Thyroid gland (tissue), 4 donors: Measurements from ENCODE around the gene WDR86. TPM values are rescaled to one million over a fixed set of nuclear protein-coding genes. Genes with fewer than 3 reads are reported as not detected.

Source experiments
- DNase-seq, 2 donors: peaks; one replicate each; pipeline ENCODE4 v3.0.0-alpha.2; 2019
- H3K27ac ChIP-seq, 3 donors: fragments of 200-600 bp; sonication (generic); 1 replicate in 2 of 3; 2 replicates in 1 of 3; pipeline ENCODE4 v1.5.1; 2016 to 2019; ENCODE audit warnings: mild to moderate bottlenecking in 1 of 3, moderate library complexity in 1 of 3
- H3K27me3 ChIP-seq: fragments of 200-600 bp; sonication (generic); one replicate; pipeline ENCODE4 v1.5.1; 2019
- H3K36me3 ChIP-seq, 2 donors: fragments of 200-600 bp; sonication (generic); one replicate each; pipeline ENCODE4 v1.5.1; 2016 to 2019
- H3K4me1 ChIP-seq, 2 donors: fragments of 200-600 bp; sonication (generic); one replicate each; pipeline ENCODE4 v1.5.1; 2017 to 2019
- H3K4me3 ChIP-seq, 3 donors: fragments of 200-600 bp; sonication (generic); replicated peaks in 1 of 3; 1 replicate in 2 of 3; 2 replicates in 1 of 3; pipeline ENCODE4 v1.5.1; 2016; ENCODE audit warnings: mild to moderate bottlenecking in 1 of 3
- H3K9me3 ChIP-seq: fragments of 200-600 bp; sonication (generic); one replicate; pipeline ENCODE4 v1.5.1; 2017
- POLR2A ChIP-seq, 2 donors: fragments of 450-650 bp; IDR thresholded peaks; one replicate each; pipeline ENCODE4 v1.6.1; 2017; ENCODE audit warnings: antibody characterized with exemption in 2 of 2, mild to moderate bottlenecking in 2 of 2, moderate library complexity in 1 of 2
- WGBS, 2 donors: methylation state at CpG; one replicate each; pipeline ENCODE4 v1.1.5; 2017; 5-methylcytosine and 5-hydroxymethylcytosine counted together
- intact Hi-C: fragments of 100-400 bp; cut with DNase I; formaldehyde crosslinking; loops from one replicate; pipeline ENCODE4 v1.15.1; 2023
- total RNA-seq, 4 donors: library from RNA; depleted of rRNA; stranded (reverse); fragments of >200 nt; gene quantifications; one replicate each; pipeline ENCODE4 v1.2.3, GENCODE V29; 2016
- TF ChIP-seq, protein P1 (sequence below), 6 experiments: fragments of 200-600 bp in 3 of 6; fragments of 450-650 bp in 3 of 6; sonication (generic) in 3 of 6; IDR thresholded peaks; one replicate each; pipeline ENCODE4 v1.5.1; 2016 to 2019; ENCODE audit warnings: antibody characterized with exemption in 6 of 6, mild to moderate bottlenecking in 2 of 6, inconsistent platforms in 1 of 6, moderate library complexity in 1 of 6

The WDR86 gene
- total RNA-seq, 4 donors from 2014 or later, result 99.5 to 203 (median 142) TPM

DNA sequence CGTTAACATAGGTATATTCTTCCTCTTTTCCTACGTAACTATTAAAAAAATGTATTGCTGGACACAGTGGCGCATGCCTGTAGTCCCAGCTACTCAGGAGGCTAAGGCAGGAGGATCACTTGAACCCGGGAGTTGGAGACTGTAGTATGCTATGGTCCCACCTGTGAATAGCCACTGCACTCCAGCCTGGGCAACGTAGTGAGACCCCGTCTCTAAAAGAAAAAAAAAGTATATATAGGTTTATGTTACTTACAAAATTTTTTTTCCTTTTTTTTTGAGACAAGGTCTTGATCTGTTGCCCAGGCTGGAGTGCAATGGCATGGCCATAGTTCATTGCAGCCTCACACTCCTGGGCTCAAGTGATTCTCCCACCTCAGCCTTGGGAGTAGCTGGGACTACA lies 62.6 kb downstream of the WDR86 start:
- peaks cover 20 to 26% of the 10 kb centered on the region in 2 donors for H3K4me1 ChIP-seq
- DNase-seq, result no peak
- TF ChIP-seq, protein P1, sequence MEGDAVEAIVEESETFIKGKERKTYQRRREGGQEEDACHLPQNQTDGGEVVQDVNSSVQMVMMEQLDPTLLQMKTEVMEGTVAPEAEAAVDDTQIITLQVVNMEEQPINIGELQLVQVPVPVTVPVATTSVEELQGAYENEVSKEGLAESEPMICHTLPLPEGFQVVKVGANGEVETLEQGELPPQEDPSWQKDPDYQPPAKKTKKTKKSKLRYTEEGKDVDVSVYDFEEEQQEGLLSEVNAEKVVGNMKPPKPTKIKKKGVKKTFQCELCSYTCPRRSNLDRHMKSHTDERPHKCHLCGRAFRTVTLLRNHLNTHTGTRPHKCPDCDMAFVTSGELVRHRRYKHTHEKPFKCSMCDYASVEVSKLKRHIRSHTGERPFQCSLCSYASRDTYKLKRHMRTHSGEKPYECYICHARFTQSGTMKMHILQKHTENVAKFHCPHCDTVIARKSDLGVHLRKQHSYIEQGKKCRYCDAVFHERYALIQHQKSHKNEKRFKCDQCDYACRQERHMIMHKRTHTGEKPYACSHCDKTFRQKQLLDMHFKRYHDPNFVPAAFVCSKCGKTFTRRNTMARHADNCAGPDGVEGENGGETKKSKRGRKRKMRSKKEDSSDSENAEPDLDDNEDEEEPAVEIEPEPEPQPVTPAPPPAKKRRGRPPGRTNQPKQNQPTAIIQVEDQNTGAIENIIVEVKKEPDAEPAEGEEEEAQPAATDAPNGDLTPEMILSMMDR (IDR thresholded peaks at IDR 0.05), result no peak
- no peak for TF ChIP-seq POLR2A (IDR thresholded peaks at IDR 0.05)
- whole genome bisulfite sequencing, 2 donors, result 95 to 98% methylated on average over 6 of the region's 6 CpGs
- H3K36me3 ChIP-seq, result peaks cover 16 to 27% of the 10 kb centered on the region in 2 donors
- no peaks in the 10 kb centered on the region for H3K27me3 ChIP-seq
- no peaks in the 10 kb centered on the region for H3K9me3 ChIP-seq
- intact Hi-C loops, result no loop called here
- no peak overlapping the region for H3K27ac ChIP-seq
- no peak overlapping the region for H3K4me3 ChIP-seq

DNA sequence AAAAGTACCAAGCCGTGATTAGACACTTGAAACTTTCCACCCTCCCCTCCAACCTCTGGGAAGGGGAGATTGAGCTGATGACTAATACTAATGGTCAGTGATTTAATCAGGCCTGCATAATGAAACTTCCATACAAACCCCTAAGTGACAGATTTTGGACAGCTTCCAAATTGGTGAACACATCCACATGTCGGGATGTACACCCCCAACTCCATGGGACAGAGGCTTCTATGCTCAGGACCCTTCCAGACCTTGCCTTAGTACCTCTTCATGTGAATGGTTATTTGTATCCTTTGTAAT lies 63.4 kb downstream of the WDR86 start:
- H3K4me3 ChIP-seq, result no peak overlapping the region

DNA sequence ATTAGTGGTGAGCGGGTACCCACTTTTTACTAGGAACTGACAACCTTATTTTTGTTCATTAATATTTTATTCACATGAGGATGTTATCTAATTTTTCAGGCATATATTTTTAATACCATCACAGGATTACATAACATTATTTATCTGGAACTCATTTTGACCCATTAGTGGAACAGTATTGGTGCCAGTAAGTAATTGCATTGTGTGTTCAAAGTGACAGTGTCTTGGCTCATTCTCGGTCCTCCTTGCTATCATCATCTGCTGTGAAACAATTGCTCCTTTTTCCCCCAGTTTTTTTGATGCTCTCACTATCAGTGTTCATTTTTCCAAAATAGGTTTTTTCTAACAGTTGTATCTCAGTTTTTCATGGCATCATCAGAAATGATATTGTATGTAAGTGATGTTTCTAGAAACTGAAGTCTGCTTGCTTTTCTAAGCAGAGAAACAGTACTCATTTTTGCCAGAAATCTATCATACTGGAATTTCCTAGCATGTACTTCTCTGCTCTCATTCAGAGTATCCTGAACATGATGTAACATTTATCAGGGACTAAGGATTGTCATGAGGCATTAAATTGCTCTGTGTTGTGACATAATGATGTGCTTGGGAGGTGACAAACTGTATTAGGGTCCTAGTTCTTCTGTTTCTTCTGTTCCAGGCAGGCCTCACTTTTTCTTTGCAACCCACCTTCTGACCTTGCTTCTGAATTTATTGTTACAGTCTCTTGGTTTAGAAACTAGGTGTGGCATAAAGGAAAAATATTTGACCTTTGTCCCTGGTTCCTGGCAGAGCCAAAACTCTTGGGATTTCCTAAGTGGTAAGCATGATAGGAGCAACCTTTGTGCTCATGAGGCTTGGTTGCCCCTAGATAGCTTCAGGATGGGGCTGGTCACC lies 64.0 kb downstream of the WDR86 start:
- no peak for DNase-seq
- no peaks in the 10 kb centered on the region for H3K9me3 ChIP-seq
- H3K4me3 ChIP-seq, result no peak overlapping the region
- WGBS, 2 donors, result 89 to 93% methylated on average over 2 of the region's 2 CpGs
- H3K4me1 ChIP-seq, result peaks cover 22 to 24% of the 10 kb centered on the region in 2 donors
- H3K36me3 ChIP-seq, result peaks cover 6 to 15% of the 10 kb centered on the region in 2 donors
- no peaks in the 10 kb centered on the region for H3K27me3 ChIP-seq
- TF ChIP-seq, protein P1 (IDR thresholded peaks at IDR 0.05), result no peak
- TF ChIP-seq POLR2A (IDR thresholded peaks at IDR 0.05), result no peak
- intact Hi-C loops, result no loop called here
- no peak overlapping the region for H3K27ac ChIP-seq

More for the DNA sequence above, 63.4 kb downstream of the WDR86 start:
- Histone ChIP-seq H3K27me3 (no peaks in the 10 kb centered on the region), H3K9me3 (no peaks in the 10 kb centered on the region), H3K36me3 (peaks cover 8 to 20% of the 10 kb centered on the region in 2 donors), H3K27ac (no peak overlapping the region), H3K4me1 (peaks cover 20 to 26% of the 10 kb centered on the region in 2 donors)
- intact Hi-C loops, result no loop called here
- no peak for DNase-seq
- WGBS, 2 donors, result 71 to 83% methylated on average over 2 of the region's 2 CpGs
- no peak for TF ChIP-seq POLR2A (IDR thresholded peaks at IDR 0.05)

DNA sequence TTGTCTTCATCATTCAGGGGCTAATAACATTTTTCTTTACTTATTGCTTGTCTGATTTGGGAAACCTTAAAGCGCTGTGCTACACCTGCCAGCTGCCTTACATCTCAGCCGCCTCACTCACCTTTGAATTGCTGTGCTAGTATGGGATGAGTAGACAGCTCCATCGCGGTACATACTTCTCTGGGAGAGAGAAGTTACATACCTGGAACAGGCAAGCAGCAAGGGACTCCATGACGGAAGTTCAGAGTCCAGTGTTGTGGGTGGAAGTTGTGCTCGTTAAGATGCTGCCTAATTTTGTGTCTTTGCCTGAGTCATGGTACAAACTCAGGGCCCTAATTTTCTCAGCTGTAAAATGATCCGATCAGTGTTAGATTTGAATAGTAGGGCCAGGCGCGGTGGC lies 66.3 kb downstream of the WDR86 start:
- TF ChIP-seq, protein P1 (IDR thresholded peaks at IDR 0.05), result no peak
- TF ChIP-seq POLR2A (IDR thresholded peaks at IDR 0.05), result no peak
- no peaks in the 10 kb centered on the region for H3K9me3 ChIP-seq
- intact Hi-C loops, result no loop called here
- no peaks in the 10 kb centered on the region for H3K27me3 ChIP-seq
- no peak overlapping the region for H3K4me3 ChIP-seq
- H3K36me3 ChIP-seq, result peaks cover 6 to 14% of the 10 kb centered on the region in 2 donors
- 95 to 97% methylated on average over 9 of the region's 9 CpGs for WGBS, 2 donors
- peaks cover 11 to 12% of the 10 kb centered on the region in 2 donors for H3K4me1 ChIP-seq
- no peak overlapping the region for H3K27ac ChIP-seq
- DNase-seq, result no peak

DNA sequence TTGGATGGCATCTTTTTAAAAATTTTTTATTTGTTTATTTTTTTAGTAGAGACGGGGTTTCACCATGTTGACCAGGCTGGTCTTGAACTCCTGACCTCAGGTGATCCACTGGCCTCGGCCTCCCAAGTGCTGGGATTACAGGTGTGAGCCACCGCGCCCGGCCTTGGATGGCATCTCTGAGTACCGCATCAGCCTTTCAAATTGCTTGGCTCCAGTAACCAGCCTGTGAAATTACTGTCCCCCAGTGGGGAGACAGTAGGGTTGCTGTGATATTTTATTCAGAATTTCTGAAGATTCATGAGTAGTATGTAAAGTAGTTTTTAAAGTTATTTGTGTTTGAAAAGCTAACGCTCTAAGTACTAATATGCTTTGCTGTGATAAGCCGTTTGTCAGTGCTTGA lies 67.0 kb downstream of the WDR86 start:
- Histone ChIP-seq H3K36me3 (peaks cover 6 to 14% of the 10 kb centered on the region in 2 donors), H3K27ac (peak overlapping the region in 1 of 3 donors; percentile 11), H3K4me1 (peaks cover 11 to 12% of the 10 kb centered on the region in 2 donors), H3K27me3 (no peaks in the 10 kb centered on the region), H3K4me3 (peak overlapping the region in 2 of 3 donors; percentile 5 to 71), H3K9me3 (no peaks in the 10 kb centered on the region)
- 63 to 77% methylated on average over 8 of the region's 8 CpGs for WGBS, 2 donors
- TF ChIP-seq, protein P1 (IDR thresholded peaks at IDR 0.05), result peak in 1 of 6 experiments; percentile 9
- TF ChIP-seq POLR2A (IDR thresholded peaks at IDR 0.05), result no peak
- no peak for DNase-seq
- intact Hi-C loops, result no loop called here
